ENCODE results near the gene REG3G.

Gene REG3G

GRCh38 chr2:79025421-79025820, at the start of gene REG3G:
REG3G (plus strand) TSS chr2:79025702; CDS start chr2:79026094, 392 bp downstream.
- DNase-seq, result no peak

- peak; percentile 66 for DNase-seq
These were observed 47.8 kb upstream of the REG3G start for GRCh38 chr2:78977661-78978145.

- no peak for DNase-seq
These were observed 47.2 kb upstream of the REG3G start for GRCh38 chr2:78978340-78978739.

- peak; percentile 54 for DNase-seq
These were observed 45.9 kb upstream of the REG3G start for GRCh38 chr2:78979380-78980151.

- no peak for DNase-seq
These were observed 45.4 kb upstream of the REG3G start for GRCh38 chr2:78980152-78980465.

GRCh38 chr2:78980871-78981270, 44.6 kb upstream of the REG3G start:
- no peak for DNase-seq

GRCh38 chr2:78982638-78983330, 42.7 kb upstream of the REG3G start:
- DNase-seq, result no peak

GRCh38 chr2:78984386-78984785, 41.1 kb upstream of the REG3G start:
- no peak for DNase-seq

- DNase-seq, result no peak
These were observed 39.9 kb upstream of the REG3G start for GRCh38 chr2:78985558-78985957.

GRCh38 chr2:78989051-78989450, 36.5 kb upstream of the REG3G start:
- no peak for DNase-seq

GRCh38 chr2:78992451-78992806, 33.1 kb upstream of the REG3G start:
- DNase-seq, result no peak

- no peak for DNase-seq
These were observed 32.5 kb upstream of the REG3G start for GRCh38 chr2:78992807-78993517.

- no peak for DNase-seq
These were observed 31.9 kb upstream of the REG3G start for GRCh38 chr2:78993518-78994148.

- no peak for DNase-seq
These were observed 30.7 kb upstream of the REG3G start for GRCh38 chr2:78994789-78995188.

GRCh38 chr2:78999406-78999805, 26.1 kb upstream of the REG3G start:
- peak; percentile 27 for DNase-seq

- DNase-seq, result no peak
These were observed 25.4 kb upstream of the REG3G start for GRCh38 chr2:79000008-79000576.

- DNase-seq, result no peak
These were observed 24.2 kb upstream of the REG3G start for GRCh38 chr2:79001285-79001684.

GRCh38 chr2:79004680-79005079, 20.8 kb upstream of the REG3G start:
- DNase-seq, result no peak

- DNase-seq, result no peak
These were observed 20.3 kb upstream of the REG3G start for GRCh38 chr2:79005216-79005615.

GRCh38 chr2:79009388-79009787, 16.1 kb upstream of the REG3G start:
- no peak for DNase-seq

GRCh38 chr2:79011496-79011895, 14.0 kb upstream of the REG3G start:
- DNase-seq, result no peak

- DNase-seq, result no peak
These were observed 11.9 kb upstream of the REG3G start for GRCh38 chr2:79013629-79014028.

GRCh38 chr2:79016342-79016741, 9.2 kb upstream of the REG3G start:
- DNase-seq, result no peak
